A549 (cell line): ENCODE measurements around the gene GLB1L.

ENCODE experiments used
- BHLHE40 ChIP-seq: IDR thresholded peaks from 2 replicates; pipeline ENCODE4 v1.6.1; 2012; ENCODE audit warnings: low read depth, low read length, inconsistent platforms
- EP300 ChIP-seq, 2 experiments: fragments of >200 bp; sonication (Bioruptor Twin); formaldehyde crosslinking; IDR thresholded peaks; 2 replicates in 1 of 2; 3 replicates in 1 of 2; pipeline ENCODE4 v1.6.1; 2016 to 2017
- ESRRA ChIP-seq: fragments of 150-350 bp; IDR thresholded peaks from 2 replicates; pipeline ENCODE4 v1.6.1; 2014; ENCODE audit warnings: mild to moderate bottlenecking, low read length, borderline replicate concordance
- HDAC2 ChIP-seq: fragments of 200-600 bp; sonication (generic); IDR thresholded peaks from 2 replicates; pipeline ENCODE4 v1.6.1; 2016
- MAFK ChIP-seq: fragments of 450-650 bp; IDR thresholded peaks from 2 replicates; pipeline ENCODE4 v1.6.1; 2014; ENCODE audit not compliant: partially characterized antibody
- POLR2A ChIP-seq: IDR thresholded peaks from 2 replicates; pipeline ENCODE4 v1.6.1; 2012; ENCODE audit warnings: mild to moderate bottlenecking, low read length
- RAD21 ChIP-seq, 2 experiments: fragments of >200 bp in 1 of 2; sonication (Bioruptor Twin) in 1 of 2; formaldehyde crosslinking in 1 of 2; IDR thresholded peaks in 1 of 2; conservative IDR thresholded peaks in 1 of 2; 2 replicates in 1 of 2; 3 replicates in 1 of 2; pipeline ENCODE4 v1.6.1; 2012 to 2018; ENCODE audit warnings: inconsistent platforms in 1 of 2
- RCOR1 ChIP-seq: fragments of 150-350 bp; IDR thresholded peaks from 2 replicates; pipeline ENCODE4 v1.6.1; 2014; ENCODE audit warnings: antibody characterized with exemption, low read length, low read depth
- RNF2 ChIP-seq: fragments of 200-600 bp; sonication (generic); IDR thresholded peaks from 2 replicates; pipeline ENCODE4 v1.6.1; 2016; ENCODE audit warnings: low read depth, mild to moderate bottlenecking, antibody characterized with exemption, moderate library complexity, borderline replicate concordance
- ZC3H11A ChIP-seq: fragments of 450-650 bp; IDR thresholded peaks from 2 replicates; pipeline ENCODE4 v1.6.1; 2014; ENCODE audit warnings: antibody characterized with exemption, mild to moderate bottlenecking
- TF ChIP-seq, protein P1 (sequence below): fragments of >200 bp; sonication (Bioruptor Twin); formaldehyde crosslinking; IDR thresholded peaks from 3 replicates; pipeline ENCODE4 v1.5.1; 2016
- TF ChIP-seq, protein P2 (sequence below): fragments of 150-350 bp; IDR thresholded peaks from 2 replicates; pipeline ENCODE4 v1.6.1; 2014; ENCODE audit warnings: low read depth, mild to moderate bottlenecking, low read length
- TF ChIP-seq, protein P3 (sequence below): fragments of 250-450 bp; sonication (Bioruptor Pico); IDR thresholded peaks from 2 replicates; pipeline ENCODE4 v1.5.0; 2021; ENCODE audit warnings: mild to moderate bottlenecking, moderate library complexity, borderline replicate concordance
- TF ChIP-seq, protein P4 (sequence below): IDR thresholded peaks from 2 replicates; pipeline ENCODE4 v1.6.1; 2012

DNA sequence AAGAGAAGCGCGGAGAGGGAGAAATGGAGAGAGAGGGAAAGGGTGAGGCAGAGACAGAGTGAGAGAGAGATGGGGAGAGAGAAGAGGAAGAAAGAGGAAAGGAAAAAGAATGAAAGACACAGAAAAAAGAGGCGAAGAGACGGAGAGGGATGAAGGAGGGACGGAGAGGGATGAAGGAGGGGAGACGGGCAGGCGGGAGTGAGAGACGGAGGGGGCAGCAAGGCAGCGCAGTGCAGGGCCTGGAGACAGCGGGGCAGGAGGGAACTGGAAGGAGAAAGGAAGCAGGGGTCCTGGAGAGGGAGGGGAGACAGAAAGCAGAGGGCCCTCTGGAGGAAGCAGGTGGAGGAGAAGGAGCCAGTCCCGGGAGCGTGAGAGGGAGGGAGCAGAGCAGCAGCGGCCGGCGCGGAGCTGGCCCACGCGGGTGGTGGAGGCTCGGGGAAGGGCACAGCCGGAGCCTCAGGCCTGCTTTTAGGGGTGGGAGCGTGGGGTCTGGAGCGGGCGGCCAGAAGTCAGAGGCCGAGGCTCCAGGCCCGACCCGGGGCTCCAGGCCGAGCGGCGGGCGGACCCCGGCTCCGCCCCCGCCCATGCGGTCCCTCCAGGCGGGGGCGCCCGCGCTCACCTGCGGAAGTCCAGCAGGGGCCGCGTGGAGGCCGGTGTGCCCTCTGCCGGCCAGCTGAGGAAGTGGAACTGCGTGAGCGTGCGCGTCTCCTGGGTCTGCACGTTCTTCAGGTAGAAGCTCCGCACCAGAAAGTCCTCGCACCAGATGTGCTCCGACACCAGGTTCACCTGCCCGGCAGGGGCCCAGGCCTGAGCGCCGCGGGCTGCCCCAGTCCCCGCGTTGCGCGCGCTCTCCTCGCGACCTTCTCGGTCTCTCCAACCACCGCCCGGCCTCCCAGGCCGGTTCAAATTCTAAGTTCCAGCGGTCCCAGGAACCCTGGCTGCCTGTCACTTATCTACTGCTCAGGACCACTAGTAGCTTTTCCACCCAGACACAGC lies 49.4 kb upstream of the GLB1L start:
- TF ChIP-seq, protein P1, sequence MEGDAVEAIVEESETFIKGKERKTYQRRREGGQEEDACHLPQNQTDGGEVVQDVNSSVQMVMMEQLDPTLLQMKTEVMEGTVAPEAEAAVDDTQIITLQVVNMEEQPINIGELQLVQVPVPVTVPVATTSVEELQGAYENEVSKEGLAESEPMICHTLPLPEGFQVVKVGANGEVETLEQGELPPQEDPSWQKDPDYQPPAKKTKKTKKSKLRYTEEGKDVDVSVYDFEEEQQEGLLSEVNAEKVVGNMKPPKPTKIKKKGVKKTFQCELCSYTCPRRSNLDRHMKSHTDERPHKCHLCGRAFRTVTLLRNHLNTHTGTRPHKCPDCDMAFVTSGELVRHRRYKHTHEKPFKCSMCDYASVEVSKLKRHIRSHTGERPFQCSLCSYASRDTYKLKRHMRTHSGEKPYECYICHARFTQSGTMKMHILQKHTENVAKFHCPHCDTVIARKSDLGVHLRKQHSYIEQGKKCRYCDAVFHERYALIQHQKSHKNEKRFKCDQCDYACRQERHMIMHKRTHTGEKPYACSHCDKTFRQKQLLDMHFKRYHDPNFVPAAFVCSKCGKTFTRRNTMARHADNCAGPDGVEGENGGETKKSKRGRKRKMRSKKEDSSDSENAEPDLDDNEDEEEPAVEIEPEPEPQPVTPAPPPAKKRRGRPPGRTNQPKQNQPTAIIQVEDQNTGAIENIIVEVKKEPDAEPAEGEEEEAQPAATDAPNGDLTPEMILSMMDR, result peak; percentile 100
- TF ChIP-seq, protein P2, sequence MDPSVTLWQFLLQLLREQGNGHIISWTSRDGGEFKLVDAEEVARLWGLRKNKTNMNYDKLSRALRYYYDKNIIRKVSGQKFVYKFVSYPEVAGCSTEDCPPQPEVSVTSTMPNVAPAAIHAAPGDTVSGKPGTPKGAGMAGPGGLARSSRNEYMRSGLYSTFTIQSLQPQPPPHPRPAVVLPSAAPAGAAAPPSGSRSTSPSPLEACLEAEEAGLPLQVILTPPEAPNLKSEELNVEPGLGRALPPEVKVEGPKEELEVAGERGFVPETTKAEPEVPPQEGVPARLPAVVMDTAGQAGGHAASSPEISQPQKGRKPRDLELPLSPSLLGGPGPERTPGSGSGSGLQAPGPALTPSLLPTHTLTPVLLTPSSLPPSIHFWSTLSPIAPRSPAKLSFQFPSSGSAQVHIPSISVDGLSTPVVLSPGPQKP, result no peak
- TF ChIP-seq MAFK (no peak), POLR2A (peak; percentile 56), ESRRA (no peak), BHLHE40 (0 out of 2 replicates have a peak, but pooled peaks have one; percentile 13), RAD21 (conservative IDR thresholded peaks at IDR 0.05 in 1 of 2, IDR thresholded peaks at IDR 0.05 in 1 of 2) (peak; percentile 74 to 93), RCOR1 (no peak), RNF2 (no peak), HDAC2 (no peak), ZC3H11A (no peak), EP300 (IDR thresholded peaks at IDR 0.05) (0 out of 5 replicates have a peak, but pooled peaks of 1 of the 2 experiments have one; percentile 10)
- TF ChIP-seq, protein P3, sequence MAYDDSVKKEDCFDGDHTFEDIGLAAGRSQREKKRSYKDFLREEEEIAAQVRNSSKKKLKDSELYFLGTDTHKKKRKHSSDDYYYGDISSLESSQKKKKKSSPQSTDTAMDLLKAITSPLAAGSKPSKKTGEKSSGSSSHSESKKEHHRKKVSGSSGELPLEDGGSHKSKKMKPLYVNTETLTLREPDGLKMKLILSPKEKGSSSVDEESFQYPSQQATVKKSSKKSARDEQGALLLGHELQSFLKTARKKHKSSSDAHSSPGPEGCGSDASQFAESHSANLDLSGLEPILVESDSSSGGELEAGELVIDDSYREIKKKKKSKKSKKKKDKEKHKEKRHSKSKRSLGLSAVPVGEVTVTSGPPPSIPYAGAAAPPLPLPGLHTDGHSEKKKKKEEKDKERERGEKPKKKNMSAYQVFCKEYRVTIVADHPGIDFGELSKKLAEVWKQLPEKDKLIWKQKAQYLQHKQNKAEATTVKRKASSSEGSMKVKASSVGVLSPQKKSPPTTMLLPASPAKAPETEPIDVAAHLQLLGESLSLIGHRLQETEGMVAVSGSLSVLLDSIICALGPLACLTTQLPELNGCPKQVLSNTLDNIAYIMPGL (CRISPR knock-in tag), result peak; percentile 87
- TF ChIP-seq, protein P4, sequence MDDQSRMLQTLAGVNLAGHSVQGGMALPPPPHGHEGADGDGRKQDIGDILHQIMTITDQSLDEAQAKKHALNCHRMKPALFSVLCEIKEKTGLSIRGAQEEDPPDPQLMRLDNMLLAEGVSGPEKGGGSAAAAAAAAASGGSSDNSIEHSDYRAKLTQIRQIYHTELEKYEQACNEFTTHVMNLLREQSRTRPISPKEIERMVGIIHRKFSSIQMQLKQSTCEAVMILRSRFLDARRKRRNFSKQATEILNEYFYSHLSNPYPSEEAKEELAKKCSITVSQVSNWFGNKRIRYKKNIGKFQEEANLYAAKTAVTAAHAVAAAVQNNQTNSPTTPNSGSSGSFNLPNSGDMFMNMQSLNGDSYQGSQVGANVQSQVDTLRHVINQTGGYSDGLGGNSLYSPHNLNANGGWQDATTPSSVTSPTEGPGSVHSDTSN, result no peak
